PFSK-1 (cell line): ENCODE data around the gene SNX30.

Source experiments
- POLR2AphosphoS5 ChIP-seq: IDR thresholded peaks from 2 replicates; pipeline ENCODE4 v1.6.1; 2012; ENCODE audit warnings: low read depth, mild to moderate bottlenecking, control low read depth, low read length, moderate library complexity
- TAF1 ChIP-seq: IDR thresholded peaks from 2 replicates; pipeline ENCODE4 v1.6.1; 2012; ENCODE audit warnings: low read length, control low read depth, borderline replicate concordance; ENCODE audit not compliant: insufficient read depth

GRCh38 chr9:112856200-112856599 lies 105.6 kb downstream of the SNX30 start:
- TF ChIP-seq TAF1 (no peak), POLR2AphosphoS5 (no peak)
